Nephron (organoid): ENCODE results near the gene PARP16.

Source experiments
- H3K27ac Mint-ChIP-seq, 3 experiments: 2 replicates each; pipeline ENCODE4 v1.8.0; 2020; ENCODE audit warnings: mixed read lengths in 3 of 3, mild to moderate bottlenecking in 2 of 3, moderate library complexity in 1 of 3
- H3K27me3 Mint-ChIP-seq: 2 replicates; pipeline ENCODE4 v1.8.0; 2021; ENCODE audit warnings: low read depth, mild to moderate bottlenecking, moderate library complexity, mixed read lengths
- H3K36me3 Mint-ChIP-seq: 2 replicates; pipeline ENCODE4 v1.8.0; 2020; ENCODE audit warnings: low read depth, mixed read lengths
- H3K4me1 Mint-ChIP-seq: 2 replicates; pipeline ENCODE4 v1.8.0; 2020; ENCODE audit warnings: mixed read lengths
- H3K4me3 Mint-ChIP-seq, 3 experiments: 2 replicates each; pipeline ENCODE4 v1.8.0; 2020; ENCODE audit warnings: mild to moderate bottlenecking in 3 of 3, mixed read lengths in 3 of 3, moderate library complexity in 2 of 3
- H3K9me3 Mint-ChIP-seq: 2 replicates; pipeline ENCODE4 v1.8.0; 2020; ENCODE audit warnings: mixed read lengths
- CTCF ChIP-seq, 3 experiments: fragments of 200-600 bp; sonication (generic); IDR thresholded peaks; one replicate each; pipeline ENCODE4 v1.5.0; 2021; ENCODE audit warnings: antibody characterized with exemption in 3 of 3; ENCODE audit not compliant: unreplicated experiment in 3 of 3

Gene PARP16

GRCh38 chr15:65258375-65259262 lies 28.1 kb downstream of the PARP16 start:
- Mint-ChIP-seq H3K36me3 (peaks cover 68% of the 10 kb centered on the region), H3K27ac (peak overlapping the region; percentile 72 to 98 (median 91)), H3K4me3 (peak overlapping the region in 1 of 3 experiments; percentile 7), H3K9me3 (no peaks in the 10 kb centered on the region), H3K4me1 (peaks cover 60% of the 10 kb centered on the region), H3K27me3 (no peaks in the 10 kb centered on the region)
- no peak for TF ChIP-seq CTCF (IDR thresholded peaks at IDR 0.05; ENCODE audit: unreplicated experiment in 3 of 3)

GRCh38 chr15:65255486-65256140 lies 31.1 kb downstream of the PARP16 start:
- Mint-ChIP-seq H3K4me3 (no peak overlapping the region), H3K27ac (peak overlapping the region in 2 of 3 experiments; percentile 39 to 53)
- no peak for TF ChIP-seq CTCF (IDR thresholded peaks at IDR 0.05; ENCODE audit: unreplicated experiment in 3 of 3)

GRCh38 chr15:65254758-65255157 lies 31.9 kb downstream of the PARP16 start:
- TF ChIP-seq CTCF (IDR thresholded peaks at IDR 0.05; ENCODE audit: unreplicated experiment in 3 of 3), result no peak
- no peaks in the 10 kb centered on the region for H3K27me3 Mint-ChIP-seq

More at GRCh38 chr15:65255486-65256140, 31.1 kb downstream of the PARP16 start:
- H3K36me3 Mint-ChIP-seq, result peaks cover 56% of the 10 kb centered on the region
- no peaks in the 10 kb centered on the region for H3K9me3 Mint-ChIP-seq
- H3K4me1 Mint-ChIP-seq, result peaks cover 54% of the 10 kb centered on the region
- no peaks in the 10 kb centered on the region for H3K27me3 Mint-ChIP-seq

GRCh38 chr15:65254356-65254755 lies 32.3 kb downstream of the PARP16 start:
- Mint-ChIP-seq H3K9me3 (no peaks in the 10 kb centered on the region), H3K36me3 (peaks cover 43% of the 10 kb centered on the region), H3K27me3 (no peaks in the 10 kb centered on the region), H3K27ac (peak overlapping the region in 2 of 3 experiments; percentile 36 to 39), H3K4me1 (peaks cover 50% of the 10 kb centered on the region), H3K4me3 (no peak overlapping the region)
- TF ChIP-seq CTCF (IDR thresholded peaks at IDR 0.05; ENCODE audit: unreplicated experiment in 3 of 3), result no peak

More at GRCh38 chr15:65254758-65255157, 31.9 kb downstream of the PARP16 start:
- Mint-ChIP-seq H3K36me3 (peaks cover 47% of the 10 kb centered on the region), H3K4me3 (no peak overlapping the region), H3K27ac (peak overlapping the region; percentile 36 to 58 (median 39)), H3K4me1 (peaks cover 50% of the 10 kb centered on the region), H3K9me3 (no peaks in the 10 kb centered on the region)

GRCh38 chr15:65249641-65250040 lies 37.0 kb downstream of the PARP16 start:
- Mint-ChIP-seq H3K4me3 (no peak overlapping the region), H3K27me3 (no peaks in the 10 kb centered on the region), H3K9me3 (no peaks in the 10 kb centered on the region), H3K4me1 (peaks cover 60% of the 10 kb centered on the region), H3K27ac (peak overlapping the region; percentile 95 to 99 (median 97)), H3K36me3 (peaks cover 25% of the 10 kb centered on the region)
- no peak for TF ChIP-seq CTCF (IDR thresholded peaks at IDR 0.05; ENCODE audit: unreplicated experiment in 3 of 3)
